Stimulated activated CD8-positive, alpha-beta memory T cell treated with anti-CD3 and anti-CD28 coated beads, Interleukin-4, amount 100 ng/mL, for 48 hours (primary cell): Measurements from ENCODE around the gene CDH4.
"Not testable (repeated sequence)": the region's sequence is repeated elsewhere in the genome, so short reads cannot be mapped to it uniquely, and the experiment has no call there.

Experiments
- DNase-seq: peaks from one replicate; pipeline ENCODE4 v3.0.0-alpha.2; 2020

Gene CDH4

GRCh38 chr20:61942526-61942925 lies 690.5 kb downstream of the CDH4 start:
- no peak for DNase-seq

- DNase-seq = not testable (repeated sequence)
These were observed 692.9 kb downstream of the CDH4 start for GRCh38 chr20:61944967-61945366.

- DNase-seq = not testable (repeated sequence)
These were observed 693.4 kb downstream of the CDH4 start for GRCh38 chr20:61945495-61945894.

GRCh38 chr20:61948056-61948455 lies 696.0 kb downstream of the CDH4 start:
- DNase-seq = not testable (repeated sequence)

- DNase-seq = no peak
These were observed 696.7 kb downstream of the CDH4 start for GRCh38 chr20:61948586-61949362.

GRCh38 chr20:61949363-61949713 lies 697.3 kb downstream of the CDH4 start:
- no peak for DNase-seq

GRCh38 chr20:61949714-61950640 lies 697.9 kb downstream of the CDH4 start:
- DNase-seq = no peak

- no peak for DNase-seq
These were observed 698.6 kb downstream of the CDH4 start for GRCh38 chr20:61950641-61951071.

GRCh38 chr20:61951695-61952533 lies 699.9 kb downstream of the CDH4 start:
- DNase-seq = no peak

GRCh38 chr20:61953037-61954021 lies 701.3 kb downstream of the CDH4 start:
- DNase-seq = no peak

GRCh38 chr20:61954276-61955021 lies 702.4 kb downstream of the CDH4 start:
- no peak for DNase-seq

GRCh38 chr20:61955668-61956395 lies 703.8 kb downstream of the CDH4 start:
- no peak for DNase-seq

GRCh38 chr20:61956396-61957342 lies 704.6 kb downstream of the CDH4 start:
- no peak for DNase-seq

- DNase-seq = peak; percentile 23
These were observed 706.1 kb downstream of the CDH4 start for GRCh38 chr20:61957961-61958715.

- DNase-seq = peak; percentile 9
These were observed 707.0 kb downstream of the CDH4 start for GRCh38 chr20:61958773-61959700.

- no peak for DNase-seq
These were observed 708.8 kb downstream of the CDH4 start for GRCh38 chr20:61960836-61961235.

- DNase-seq = peak; percentile 15
These were observed 711.1 kb downstream of the CDH4 start for GRCh38 chr20:61963149-61963548.
